GM12878 (cell line): Measurements from ENCODE around the gene HK3. TPM values are rescaled to one million over a fixed set of nuclear protein-coding genes. Genes with fewer than 3 reads are reported as not detected.

ENCODE experiments used
- ATAC-seq: fragments of 200-7000 bp; cut with Tn5 transposase; 3 replicates; pipeline ENCODE4 v1.9.1; 2020; ENCODE audit warnings: mild to moderate bottlenecking, moderate library complexity
- BruUV-seq: library from RNA; stranded (reverse); fragments of 400-500 nt; replicated peaks from 2 replicates; lab custom pipeline; 2021; lab: Mats Ljungman, UMichigan
- CTCF ChIA-PET: fragments of 300-600 bp; sonication (Branson Sonifier 250); formaldehyde crosslinking; extraction: SDS; loops from one replicate; lab custom pipeline; 2021; ENCODE audit warnings: inconsistent platforms; lab: Yijun Ruan, JAX
- POLR2A ChIA-PET: fragments of 350-600 bp; formaldehyde crosslinking; extraction: SDS; loops from one replicate; lab custom pipeline; 2021; ENCODE audit warnings: inconsistent platforms; lab: Charles Lee
- RAD21 ChIA-PET: fragments of 300-600 bp; sonication (Branson Sonifier 250); formaldehyde crosslinking; loops from one replicate; lab custom pipeline; 2023; ENCODE audit warnings: antibody characterized with exemption; ENCODE audit not compliant: unreplicated experiment; lab: Charles Lee
- SMC1A ChIA-PET: fragments of 300-600 bp; sonication (Branson Sonifier 250); formaldehyde crosslinking; loops from one replicate; lab custom pipeline; 2023; ENCODE audit not compliant: unreplicated experiment, uncharacterized antibody; lab: Charles Lee
- DNase-seq: peaks from one replicate; pipeline ENCODE4 v3.0.0-alpha.2; 2011; ENCODE audit warnings: low read depth, low spot score
- FAIRE-seq: peaks from 3 replicates; lab custom pipeline; 2011; peaks lifted over from hg19 to GRCh38; lab: Jason Lieb, UNC
- H2AFZ ChIP-seq: 2 replicates; pipeline ENCODE4 v1.6.0; 2011; ENCODE audit warnings: low read depth, low read length, control low read depth; ENCODE audit not compliant: control insufficient read depth
- H3K27ac ChIP-seq: 2 replicates; pipeline ENCODE4 v1.5.1; 2011; ENCODE audit warnings: control low read depth; ENCODE audit not compliant: control insufficient read depth, insufficient read depth
- H3K27me3 ChIP-seq, 2 experiments: replicated peaks in 1 of 2; 2 replicates each; pipeline versions ENCODE4 v1.6.0 to v1.6.1; 2011; ENCODE audit warnings: low read length in 1 of 2; ENCODE audit not compliant: control insufficient read depth in 2 of 2, insufficient read depth in 2 of 2
- H3K36me3 ChIP-seq, 2 experiments: 2 replicates each; pipeline ENCODE4 v1.5.1; 2011; ENCODE audit warnings: low read length in 1 of 2; ENCODE audit not compliant: control insufficient read depth in 2 of 2, insufficient read depth in 2 of 2
- H3K4me1 ChIP-seq: 2 replicates; pipeline ENCODE4 v1.6.1; 2011; ENCODE audit warnings: mild to moderate bottlenecking, low read length, moderate library complexity, mixed read lengths; ENCODE audit not compliant: control insufficient read depth, insufficient read depth
- H3K4me2 ChIP-seq: 2 replicates; pipeline ENCODE4 v1.6.0; 2011; ENCODE audit warnings: control low read depth; ENCODE audit not compliant: control insufficient read depth, insufficient read depth
- H3K4me3 ChIP-seq: fragments of 200-600 bp; sonication (generic); 2 replicates; pipeline ENCODE4 v1.5.1; 2016
- H3K79me2 ChIP-seq: 2 replicates; pipeline ENCODE4 v1.6.0; 2011; ENCODE audit warnings: low read length; ENCODE audit not compliant: control insufficient read depth, insufficient read depth
- H3K9ac ChIP-seq: 2 replicates; pipeline ENCODE4 v1.8.0; 2011; ENCODE audit warnings: low read length, control low read depth, mixed read lengths; ENCODE audit not compliant: control insufficient read depth, insufficient read depth
- H3K9me3 ChIP-seq: replicated peaks from 3 replicates; pipeline ENCODE4 v1.5.1; 2011; ENCODE audit warnings: mild to moderate bottlenecking, low read length; ENCODE audit not compliant: control insufficient read depth, insufficient read depth
- H4K20me1 ChIP-seq: 2 replicates; pipeline ENCODE4 v1.6.0; 2011; ENCODE audit not compliant: control insufficient read depth, insufficient read depth
- BMI1 ChIP-seq: fragments of 450-650 bp; IDR thresholded peaks from 2 replicates; pipeline ENCODE4 v1.6.1; 2016; ENCODE audit warnings: mild to moderate bottlenecking, moderate library complexity, borderline replicate concordance
- CUX1 ChIP-seq: IDR thresholded peaks from 2 replicates; pipeline ENCODE4 v1.6.1; 2012; ENCODE audit warnings: improper control_type of control experiment, low read depth, low read length; ENCODE audit not compliant: insufficient replicate concordance
- HDGF ChIP-seq: fragments of 450-650 bp; IDR thresholded peaks from 2 replicates; pipeline ENCODE4 v1.6.1; 2016; ENCODE audit warnings: antibody characterized with exemption
- JUNB ChIP-seq: IDR thresholded peaks from 2 replicates; pipeline ENCODE4 v1.6.1; 2016; ENCODE audit warnings: antibody characterized with exemption, mild to moderate bottlenecking
- MXI1 ChIP-seq: fragments of 150-350 bp; IDR thresholded peaks from 2 replicates; pipeline ENCODE4 v1.6.1; 2011; ENCODE audit warnings: low read depth, mild to moderate bottlenecking, inconsistent platforms, low read length, improper control_type of control experiment
- MYB ChIP-seq: fragments of 150-350 bp; IDR thresholded peaks from 2 replicates; pipeline ENCODE4 v1.6.1; 2014; ENCODE audit warnings: mild to moderate bottlenecking, low read depth, low read length, borderline replicate concordance
- NRF1 ChIP-seq: conservative IDR thresholded peaks from 2 replicates; pipeline ENCODE4 v1.6.1; 2011; ENCODE audit warnings: mild to moderate bottlenecking, low read depth, low read length, improper control_type of control experiment
- PAX8 ChIP-seq: fragments of 450-650 bp; IDR thresholded peaks from 2 replicates; pipeline ENCODE4 v1.6.1; 2017; ENCODE audit warnings: mild to moderate bottlenecking, moderate library complexity
- REST ChIP-seq: IDR thresholded peaks from 2 replicates; pipeline ENCODE4 v1.6.1; 2012; ENCODE audit warnings: mild to moderate bottlenecking, low read depth, low read length
- WGBS: methylation state at CpG from one replicate; pipeline ENCODE4 v1.1.6; 2016; ENCODE audit warnings: low lambda C conversion rate; ENCODE audit not compliant: insufficient replicate concordance, insufficient coverage; ENCODE audit errors: missing lambda C conversion rate; 5-methylcytosine and 5-hydroxymethylcytosine counted together
- in situ Hi-C: fragments of 300-500 bp; cut with MboI; formaldehyde crosslinking; loops from 9 replicates; pipeline ENCODE4 v1.14.3; 2018; ENCODE audit warnings: mixed read lengths
- intact Hi-C: fragments of 100-400 bp; cut with micrococcal nuclease; formaldehyde crosslinking; loops from one replicate; pipeline ENCODE4 v1.14.2; 2022; ENCODE audit not compliant: unreplicated experiment
- polyA plus RNA-seq, 11 experiments: library from polyadenylated mRNA; depleted of rRNA in 4 of 11; unstranded in 6 of 11; stranded (reverse) in 5 of 11; fragments of >200 nt; fragmentation: Nextera tagmentation in 4 of 11; fragmentation: Illumina TruSeq in 1 of 11; extraction: Ambion mirVana in 4 of 11; extraction: Trizol in 1 of 11; gene quantifications; 1 replicate in 1 of 11; 2 replicates in 10 of 11; pipeline versions ENCODE4 v1.2.1 to v1.2.3, GENCODE V29; 2011 to 2016; ENCODE audit warnings: inconsistent platforms in 2 of 11, missing spikeins in 2 of 11, low read depth in 1 of 11
- total RNA-seq, 4 experiments: library from RNA; depleted of rRNA in 3 of 4; stranded (reverse); fragments of >200 nt in 3 of 4; fragmentation: Illumina TruSeq in 1 of 4; extraction: Trizol in 1 of 4; gene quantifications; 2 replicates each; pipeline versions ENCODE4 v1.2.1 to v1.2.3, GENCODE V29; 2013 to 2021

HK3 gene
- total and polyA plus RNA-seq, 10 of the 15 experiments (the other 5 are each of a cell fraction or from before 2014, with no cell fraction given), result 0.13 to 1.3 (median 0.26) TPM; not detected in 4

GRCh38 chr5:176859916-176860315, 39.2 kb downstream of the HK3 start:
- SMC1A ChIA-PET, result no interaction called here
- no peak overlapping the region for H3K4me2 ChIP-seq
- H3K27ac ChIP-seq, result no peak overlapping the region
- CTCF ChIA-PET, result interaction anchor here (1.4 to 1.6 kb wide), 2 partner anchors 50 to 199 kb away, joined by 3 to 4 read pairs; no protein-coding TSS in a partner anchor
- no peaks in the 10 kb centered on the region for H3K79me2 ChIP-seq
- no TSS peak for BruUV-seq
- in situ Hi-C loops (no loop called here), intact Hi-C loops (no loop called here)
- H3K4me1 ChIP-seq, result no peaks in the 10 kb centered on the region
- H2AFZ ChIP-seq, result no peak overlapping the region
- TF ChIP-seq PAX8, result no peak
- TF ChIP-seq REST, result no peak
- TF ChIP-seq JUNB, result no peak
- TF ChIP-seq HDGF, result no peak
- TF ChIP-seq NRF1, result no peak
- TF ChIP-seq MYB, result no peak
- TF ChIP-seq BMI1, result no peak
- no peak for TF ChIP-seq MXI1
- no peak for TF ChIP-seq CUX1
- H3K9me3 ChIP-seq, result no peaks in the 10 kb centered on the region
- no peaks in the 10 kb centered on the region; the same call in 1 of the 2 replicates for H4K20me1 ChIP-seq
- DNase-seq, result no peak
- peaks cover 3 to 5% of the 10 kb centered on the region in 2 experiments; a peak in 3 of 4 replicates for H3K27me3 ChIP-seq
- 35% methylated on average over 10 of the region's 10 CpGs for WGBS
- FAIRE-seq, result no peak
- RAD21 ChIA-PET, result no interaction called here
- POLR2A ChIA-PET, result no interaction called here
- ATAC-seq, result no peak
- H3K4me3 ChIP-seq, result no peak overlapping the region
- no peaks in the 10 kb centered on the region for H3K36me3 ChIP-seq
- no peak overlapping the region for H3K9ac ChIP-seq
